ENCODE results near the gene CRYBG3. TPM values are rescaled to one million over a fixed set of nuclear protein-coding genes. Genes with fewer than 3 reads are reported as not detected.

The CRYBG3 gene
- total RNA-seq, 1 experiment from 2014 or later = 17.2 TPM

DNA sequence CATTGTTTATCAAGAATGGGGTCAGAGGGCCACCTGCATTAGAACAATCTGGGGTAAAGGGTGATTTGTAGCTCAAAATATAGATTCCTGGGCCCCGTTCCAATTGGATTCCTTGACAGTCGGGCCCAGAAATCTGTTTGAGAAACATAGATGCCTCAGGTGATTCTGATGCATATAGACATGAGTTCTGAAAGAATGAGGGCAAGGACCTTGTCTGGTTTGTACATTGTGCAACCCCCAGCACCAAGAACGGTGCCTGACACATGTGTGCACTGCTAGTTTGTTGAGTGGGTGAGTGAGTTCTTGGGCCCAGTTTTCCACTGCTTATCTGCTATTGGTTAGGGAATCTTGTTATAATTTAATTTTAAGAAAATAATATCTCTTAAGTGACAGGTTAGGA is 16.6 kb downstream of the CRYBG3 start:
- Histone ChIP-seq H3K27me3 (ENCODE audit: insufficient read depth, low read depth) (no peaks in the 10 kb centered on the region), H3K79me2 (ENCODE audit: low read depth) (no peaks in the 10 kb centered on the region), H3K9me3 (ENCODE audit: insufficient read depth, low read depth) (no peaks in the 10 kb centered on the region; the same call in 1 of the 2 replicates), H3K4me2 (no peak overlapping the region), H3K4me1 (replicated peaks; ENCODE audit: insufficient read depth) (peaks cover 6% of the 10 kb centered on the region; the same call in 1 of the 2 replicates), H3K27ac (no peak overlapping the region), H3K9me2 (ENCODE audit: insufficient read depth) (no peaks in the 10 kb centered on the region), H3K4me3 (no peak overlapping the region), H4K20me1 (ENCODE audit: insufficient read depth) (no peaks in the 10 kb centered on the region), H3F3A (ENCODE audit: insufficient read depth, low read depth) (no peaks in the 10 kb centered on the region), H3K36me3 (ENCODE audit: low read depth) (no peaks in the 10 kb centered on the region), H2AFZ (no peak overlapping the region)
- DNase-seq = no peak
- no TSS peak for BruUV-seq (replicated peaks)
- intact Hi-C loops (cut with micrococcal nuclease; ENCODE audit: unreplicated experiment) = no loop called here
- ChIA-PET CTCF (no interaction called here), POLR2A (ENCODE audit: unreplicated experiment) (no interaction called here)
- TF ChIP-seq, protein P1, sequence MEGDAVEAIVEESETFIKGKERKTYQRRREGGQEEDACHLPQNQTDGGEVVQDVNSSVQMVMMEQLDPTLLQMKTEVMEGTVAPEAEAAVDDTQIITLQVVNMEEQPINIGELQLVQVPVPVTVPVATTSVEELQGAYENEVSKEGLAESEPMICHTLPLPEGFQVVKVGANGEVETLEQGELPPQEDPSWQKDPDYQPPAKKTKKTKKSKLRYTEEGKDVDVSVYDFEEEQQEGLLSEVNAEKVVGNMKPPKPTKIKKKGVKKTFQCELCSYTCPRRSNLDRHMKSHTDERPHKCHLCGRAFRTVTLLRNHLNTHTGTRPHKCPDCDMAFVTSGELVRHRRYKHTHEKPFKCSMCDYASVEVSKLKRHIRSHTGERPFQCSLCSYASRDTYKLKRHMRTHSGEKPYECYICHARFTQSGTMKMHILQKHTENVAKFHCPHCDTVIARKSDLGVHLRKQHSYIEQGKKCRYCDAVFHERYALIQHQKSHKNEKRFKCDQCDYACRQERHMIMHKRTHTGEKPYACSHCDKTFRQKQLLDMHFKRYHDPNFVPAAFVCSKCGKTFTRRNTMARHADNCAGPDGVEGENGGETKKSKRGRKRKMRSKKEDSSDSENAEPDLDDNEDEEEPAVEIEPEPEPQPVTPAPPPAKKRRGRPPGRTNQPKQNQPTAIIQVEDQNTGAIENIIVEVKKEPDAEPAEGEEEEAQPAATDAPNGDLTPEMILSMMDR (conservative IDR thresholded peaks at IDR 0.05) = no peak
- no peak for TF ChIP-seq EZH2 (IDR thresholded peaks at IDR 0.05; ENCODE audit: low read depth)

DNA sequence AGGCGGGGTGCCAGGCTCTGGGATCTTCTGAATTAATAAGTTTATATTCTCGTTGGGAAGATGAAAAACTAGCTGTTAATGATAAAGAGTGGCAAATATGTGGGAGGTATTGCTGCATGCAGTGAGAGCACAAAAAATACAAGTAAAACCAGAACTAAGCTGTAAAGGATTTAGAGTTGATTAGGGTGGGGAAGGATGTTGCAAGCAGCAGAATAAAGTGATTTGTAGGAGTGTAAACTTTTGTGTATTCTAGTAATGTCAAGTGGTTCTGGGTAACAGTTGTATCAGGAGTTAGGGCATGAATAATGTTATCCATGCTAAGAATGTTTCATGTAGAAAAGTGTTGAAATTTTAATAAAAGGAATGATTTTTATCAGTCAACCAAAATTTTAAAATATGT is 18.1 kb downstream of the CRYBG3 start:
- Histone ChIP-seq H3F3A (ENCODE audit: insufficient read depth, low read depth) (no peaks in the 10 kb centered on the region), H4K20me1 (ENCODE audit: insufficient read depth) (no peaks in the 10 kb centered on the region), H3K9me3 (ENCODE audit: insufficient read depth, low read depth) (no peaks in the 10 kb centered on the region; the same call in 1 of the 2 replicates), H3K4me1 (replicated peaks; ENCODE audit: insufficient read depth) (peaks cover 6% of the 10 kb centered on the region; the same call in 1 of the 2 replicates), H3K27ac (no peak overlapping the region), H3K4me2 (no peak overlapping the region), H2AFZ (no peak overlapping the region), H3K9me2 (ENCODE audit: insufficient read depth) (no peaks in the 10 kb centered on the region), H3K36me3 (ENCODE audit: low read depth) (no peaks in the 10 kb centered on the region), H3K79me2 (ENCODE audit: low read depth) (no peaks in the 10 kb centered on the region), H3K27me3 (ENCODE audit: insufficient read depth, low read depth) (no peaks in the 10 kb centered on the region), H3K4me3 (no peak overlapping the region)
- no peak for DNase-seq
- ChIA-PET CTCF (no interaction called here), POLR2A (ENCODE audit: unreplicated experiment) (no interaction called here)
- intact Hi-C loops (cut with micrococcal nuclease; ENCODE audit: unreplicated experiment) = no loop called here
- TF ChIP-seq, protein P1 (conservative IDR thresholded peaks at IDR 0.05) = no peak
- no peak for TF ChIP-seq EZH2 (IDR thresholded peaks at IDR 0.05; ENCODE audit: low read depth)
- BruUV-seq (replicated peaks) = no TSS peak

DNA sequence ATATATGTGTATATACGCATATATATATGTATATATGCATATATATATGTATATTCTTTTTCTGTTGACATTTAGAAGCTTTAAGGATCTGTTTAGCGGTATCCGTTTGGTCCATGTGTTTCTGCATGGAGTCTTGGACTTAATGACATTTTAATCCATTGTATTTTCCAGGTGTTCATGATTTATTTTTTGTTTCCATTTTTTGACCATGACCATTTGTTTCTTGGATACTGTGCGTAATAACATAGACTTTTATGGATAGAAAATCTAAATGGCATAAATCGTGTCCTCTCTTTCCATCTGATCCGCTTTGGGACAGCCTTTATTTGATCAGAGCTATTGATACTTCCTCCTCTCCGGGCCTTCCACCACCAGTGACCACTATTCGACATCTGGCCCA is 19.5 kb downstream of the CRYBG3 start:
- Histone ChIP-seq H3K4me2 (no peak overlapping the region), H3K4me3 (no peak overlapping the region), H2AFZ (no peak overlapping the region), H3K27me3 (ENCODE audit: insufficient read depth, low read depth) (no peaks in the 10 kb centered on the region), H3K9me2 (ENCODE audit: insufficient read depth) (no peaks in the 10 kb centered on the region), H3K27ac (no peak overlapping the region), H3K9me3 (ENCODE audit: insufficient read depth, low read depth) (no peaks in the 10 kb centered on the region; the same call in 1 of the 2 replicates), H3K4me1 (replicated peaks; ENCODE audit: insufficient read depth) (peaks cover 6% of the 10 kb centered on the region; the same call in 1 of the 2 replicates), H4K20me1 (ENCODE audit: insufficient read depth) (no peaks in the 10 kb centered on the region), H3K79me2 (ENCODE audit: low read depth) (no peaks in the 10 kb centered on the region), H3F3A (ENCODE audit: insufficient read depth, low read depth) (no peaks in the 10 kb centered on the region), H3K36me3 (ENCODE audit: low read depth) (no peaks in the 10 kb centered on the region)
- CTCF ChIA-PET = no interaction called here
- TF ChIP-seq EZH2 (IDR thresholded peaks at IDR 0.05; ENCODE audit: low read depth) = no peak
- TF ChIP-seq, protein P1 (conservative IDR thresholded peaks at IDR 0.05) = no peak
- no peak for DNase-seq
- POLR2A ChIA-PET (ENCODE audit: unreplicated experiment) = no interaction called here
- no TSS peak for BruUV-seq (replicated peaks)
- intact Hi-C loops (cut with micrococcal nuclease; ENCODE audit: unreplicated experiment) = no loop called here
